Right cardiac atrium (tissue), 5 donors: ENCODE data around the gene CD164L2. TPM values are rescaled to one million over a fixed set of nuclear protein-coding genes. Genes with fewer than 3 reads are reported as not detected.
"Not testable (repeated sequence)": the region's sequence is repeated elsewhere in the genome, so short reads cannot be mapped to it uniquely, and the experiment has no call there.

Experiments
- ATAC-seq, 2 donors: fragments of 200-7000 bp; cut with Tn5 transposase; one replicate each; pipeline versions ENCODE4 v1.8.0 to v1.9.1; 2020; ENCODE audit warnings: moderate library complexity in 2 of 2, mild to moderate bottlenecking in 1 of 2
- DNase-seq, 3 donors: peaks; one replicate each; pipeline ENCODE4 v3.0.0-alpha.2; 2020
- H3K27ac ChIP-seq: one replicate; pipeline ENCODE4 v1.5.1; 2013; ENCODE audit warnings: mild to moderate bottlenecking, low read length, control low read depth, moderate library complexity
- H3K27me3 ChIP-seq: one replicate; pipeline ENCODE4 v1.6.1; 2013; ENCODE audit not compliant: control insufficient read depth, insufficient read depth
- H3K4me1 ChIP-seq: one replicate; pipeline ENCODE4 v1.6.1; 2013; ENCODE audit warnings: low read length; ENCODE audit not compliant: control insufficient read depth, insufficient read depth
- H3K4me3 ChIP-seq: one replicate; pipeline ENCODE4 v1.5.1; 2013; ENCODE audit warnings: low read length, control low read depth
- H3K9me3 ChIP-seq: one replicate; pipeline ENCODE4 v1.6.1; 2013; ENCODE audit warnings: low read length; ENCODE audit not compliant: control insufficient read depth
- WGBS: extraction: QIAGEN DNeasy Blood & Tissue Kit; methylation state at CpG from one replicate; pipeline ENCODE4 v1.1.7; 2013; 5-methylcytosine and 5-hydroxymethylcytosine counted together
- intact Hi-C, 4 donors: fragments of 100-400 bp; cut with DNase I; formaldehyde crosslinking; loops; one replicate each; pipeline versions ENCODE4 v1.11.0 to v1.14.0; 2022 to 2023
- long read RNA-seq, 4 donors: library from polyadenylated mRNA; unstranded; transcript quantifications; one replicate each; pipeline ENCODE4 v2.0.0, GENCODE V29; 2020 to 2021
- polyA plus RNA-seq: library from polyadenylated mRNA; stranded (reverse); fragments of 200-250 nt; gene quantifications from one replicate; pipeline ENCODE4 v1.2.3, GENCODE V29; 2013
- total RNA-seq, 4 donors: library from RNA; stranded (reverse); fragmentation: NEBNext Ultra II Directional; extraction: Animal tissue kit (Norgen Biotek cat#: 25700); gene quantifications; one replicate each; pipeline ENCODE4 v1.2.1, GENCODE V29; 2021
- donor health status: healthy with polysubstance abuse.
- donor health status: DM: no; HTN: yes; CAD: no.
- donor health status: DM: no; HTN: no; CAD: no.
- donor health status: DM: no; HTN: yes; CAD: no; lungs with severe emphysema.
- donor health status: DM: yes; HTN: yes; CAD: no.

Gene CD164L2
- total RNA-seq: not detected
- not detected for polyA plus RNA-seq
- long read RNA-seq, donor 1: 0 reads
- long read RNA-seq, donor 2: 0 reads
- long read RNA-seq, donor 3: 0 reads
- long read RNA-seq, donor 4: 0 reads

DNA sequence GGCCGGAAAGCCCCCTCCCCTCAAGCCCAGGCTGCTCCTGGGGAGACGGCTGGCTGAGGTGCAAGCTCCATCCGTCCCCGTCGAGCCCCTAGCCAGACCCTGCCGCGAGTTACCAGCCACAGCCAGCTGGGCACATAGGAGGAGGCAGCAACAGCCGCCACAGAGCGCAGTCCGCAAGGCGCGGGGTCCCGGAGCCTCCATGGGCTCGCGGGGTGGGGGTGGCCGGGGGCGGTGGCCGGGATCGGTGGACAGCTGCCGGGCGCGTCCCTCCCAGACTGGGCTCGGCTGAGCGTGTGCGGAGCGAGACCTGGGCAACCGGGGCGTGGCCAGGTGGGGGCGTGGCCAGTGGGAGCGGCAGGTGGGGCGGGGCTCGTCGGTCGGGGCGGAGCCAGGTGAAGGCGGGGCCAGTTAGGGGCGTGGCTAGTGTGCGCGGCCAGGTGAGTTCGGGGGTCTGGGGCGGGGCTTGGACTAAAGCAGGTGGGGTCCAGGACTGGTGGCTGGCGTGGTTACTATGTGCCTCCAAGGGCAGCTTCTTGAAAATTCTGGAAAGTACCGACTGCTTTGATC, at the start of gene CD164L2:
Gene CD164L2, minus strand, starts transcription at position 295 of the 567 bp plus-strand sequence. Its CDS starts 94 bp downstream, at position 201.
- ATAC-seq (peak in 1 of 2 donors; percentile 23), DNase-seq (peak in 2 of 3 donors; percentile 49 to 79)
- intact Hi-C loops: no loop called here
- Histone ChIP-seq H3K27ac (no peak within 1 kb of the TSS), H3K27me3 (no peaks in the 10 kb centered on the region), H3K9me3 (no peaks in the 10 kb centered on the region), H3K4me1 (no peaks in the 10 kb centered on the region), H3K4me3 (no peak within 1 kb of the TSS)
- 21% methylated on average over 43 of the region's 43 CpGs for WGBS

DNA sequence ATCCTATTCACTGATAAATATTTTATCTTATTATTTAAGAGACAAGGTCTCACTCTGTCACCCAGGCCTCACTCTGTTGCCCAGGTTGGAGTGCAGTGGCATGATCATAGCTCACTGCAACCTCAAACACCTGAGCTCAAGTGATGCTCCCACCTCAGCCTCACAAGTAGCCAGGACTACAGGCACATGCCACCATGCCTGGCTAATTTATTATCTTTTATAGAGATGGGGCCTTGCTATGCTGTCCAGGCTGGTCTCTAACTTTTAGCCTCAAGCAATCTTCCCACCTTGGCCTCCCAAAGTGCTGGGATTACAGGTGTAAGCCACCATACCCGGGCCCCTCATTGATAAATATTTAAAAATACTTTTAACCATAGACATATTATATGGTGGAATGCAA, 49.6 kb upstream of the CD164L2 start:
- not testable (repeated sequence) for H3K9me3 ChIP-seq, H3K4me3 ChIP-seq, H3K27ac ChIP-seq, DNase-seq, H3K27me3 ChIP-seq, ATAC-seq
- 96% methylated on average over 1 of the region's 1 CpG for WGBS
- peaks cover 26% of the 10 kb centered on the region for H3K4me1 ChIP-seq
- intact Hi-C loops: loop anchor here in 2 of 4 donors (10.0 kb wide), 2 partner anchors 52 to 72 kb away; no protein-coding TSS in a partner anchor

DNA sequence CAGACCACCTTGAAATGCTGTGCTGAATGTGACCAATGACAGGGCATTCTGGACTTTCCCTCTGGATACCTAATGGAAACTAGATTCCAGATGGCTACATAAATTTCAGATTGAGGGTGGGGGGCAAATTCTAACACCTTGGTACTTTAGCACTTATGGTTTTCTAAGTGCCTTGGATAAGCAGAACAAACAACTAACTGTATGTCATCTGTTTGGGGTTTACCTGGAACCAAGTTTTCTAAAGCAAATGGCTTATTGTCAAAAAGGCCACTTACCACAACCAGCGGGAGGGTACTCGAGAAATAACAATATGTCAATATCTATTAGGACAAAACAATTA, 48.4 kb upstream of the CD164L2 start:
- no peak for DNase-seq
- H3K4me3 ChIP-seq: no peak overlapping the region
- peak overlapping the region; percentile 81 for H3K27ac ChIP-seq
- intact Hi-C loops: loop anchor here in 2 of 4 donors (10.0 kb wide), 2 partner anchors 53 to 73 kb away; no protein-coding TSS in a partner anchor
- no peaks in the 10 kb centered on the region for H3K9me3 ChIP-seq
- WGBS: 87% methylated on average over 2 of the region's 2 CpGs
- ATAC-seq: no peak
- H3K4me1 ChIP-seq: peaks cover 32% of the 10 kb centered on the region
- H3K27me3 ChIP-seq: no peaks in the 10 kb centered on the region

DNA sequence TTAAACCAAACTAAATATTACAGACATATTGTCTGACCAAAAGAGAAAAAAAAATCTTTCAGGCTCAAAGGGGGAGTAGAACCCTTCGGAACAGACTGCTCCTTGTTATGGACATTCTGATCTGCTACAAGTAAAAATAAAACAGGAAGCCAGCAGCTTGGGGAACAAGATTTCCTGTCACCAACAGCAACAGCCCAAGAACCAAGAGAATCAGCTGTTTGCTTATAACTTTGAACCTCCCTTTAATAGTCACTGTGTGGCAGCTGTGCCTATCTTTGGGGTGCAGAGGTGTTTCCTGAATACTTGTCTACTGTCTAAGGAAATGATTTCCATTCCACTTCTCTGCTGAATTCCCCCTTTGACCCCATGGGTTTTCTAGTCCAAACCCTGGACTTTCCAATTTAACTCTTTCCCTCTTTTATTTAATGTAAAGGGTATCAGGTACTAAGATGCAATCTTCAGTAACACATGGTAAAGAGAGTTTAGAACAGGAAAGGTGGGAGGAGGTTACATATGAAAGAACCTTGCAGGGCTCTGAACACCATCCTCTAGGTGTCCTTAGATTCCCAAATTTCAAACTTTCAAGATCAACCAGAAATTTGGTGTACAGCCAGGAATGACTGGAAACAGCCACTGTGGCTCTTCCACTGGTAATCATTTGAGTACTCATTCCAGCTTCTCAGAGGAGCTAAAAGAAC, 47.9 kb upstream of the CD164L2 start:
- no peaks in the 10 kb centered on the region for H3K27me3 ChIP-seq
- intact Hi-C loops: loop anchor here in 2 of 4 donors (10.0 kb wide), 2 partner anchors 54 to 74 kb away; no protein-coding TSS in a partner anchor
- ATAC-seq (peak; percentile 56 to 69), DNase-seq (no peak)
- H3K4me1 ChIP-seq: peaks cover 29% of the 10 kb centered on the region
- H3K9me3 ChIP-seq: no peaks in the 10 kb centered on the region
- peak overlapping the region; percentile 81 for H3K27ac ChIP-seq
- H3K4me3 ChIP-seq: no peak overlapping the region
- whole genome bisulfite sequencing: 4% methylated on average over 1 of the region's 1 CpG

DNA sequence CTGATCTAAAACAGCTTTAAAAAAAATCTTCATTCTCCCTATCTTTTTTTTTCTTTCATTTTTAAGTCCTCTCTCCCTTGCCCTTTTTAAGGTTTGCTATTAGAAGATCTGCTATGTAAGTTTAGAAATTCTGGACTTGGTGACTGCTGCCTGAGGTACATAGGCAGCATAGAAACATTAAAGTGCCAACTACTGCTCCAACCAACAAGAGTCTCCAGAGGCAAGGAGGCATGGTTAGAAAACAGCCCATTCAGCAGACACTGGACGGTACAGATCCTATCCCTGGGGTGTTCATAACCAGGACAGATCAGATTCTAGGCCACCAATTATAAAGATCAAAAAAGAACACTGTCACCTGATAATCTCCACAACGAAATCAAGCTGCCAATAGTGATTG, 45.9 kb upstream of the CD164L2 start:
- intact Hi-C loops: no loop called here
- WGBS: 8% methylated on average over 2 of the region's 2 CpGs

DNA sequence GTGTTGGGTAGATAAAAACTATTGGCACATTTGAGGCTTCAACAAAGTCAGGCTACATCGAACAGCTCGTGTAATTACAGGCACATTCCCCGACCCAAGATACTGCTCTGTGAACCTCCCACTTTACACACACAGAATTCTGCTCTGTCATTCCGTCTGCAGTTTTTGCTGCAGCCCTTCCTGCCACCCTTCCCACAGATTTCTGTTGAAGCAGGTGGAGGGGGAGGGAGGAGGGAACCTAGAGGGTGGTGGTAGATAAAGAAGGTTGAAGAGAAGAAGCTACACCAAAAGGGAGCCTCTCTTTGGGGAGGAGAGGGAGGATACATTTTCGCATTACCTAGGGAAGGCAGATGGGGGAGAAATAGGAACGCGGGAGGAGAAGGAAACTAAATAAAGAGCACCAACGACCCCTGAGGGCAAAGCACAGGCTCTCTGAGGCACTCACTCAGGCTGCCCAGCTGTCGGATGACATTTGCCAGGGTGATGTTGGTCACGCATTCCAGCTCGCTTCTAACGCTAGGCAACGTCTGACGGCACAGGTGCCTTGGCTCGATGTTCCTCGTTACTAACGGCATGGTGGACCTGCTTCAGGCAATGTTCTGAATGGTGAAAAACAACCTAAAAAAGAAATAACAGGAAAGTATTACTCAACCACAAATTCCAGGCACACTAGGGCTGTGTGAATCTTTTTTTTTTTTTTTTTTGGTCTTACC, 45.3 kb upstream of the CD164L2 start:
- DNase-seq (peak in 2 of 3 donors; percentile 67 to 69), ATAC-seq (peak; percentile 64 to 68)
- no peaks in the 10 kb centered on the region for H3K27me3 ChIP-seq
- 13% methylated on average over 17 of the region's 17 CpGs for WGBS
- no peak overlapping the region for H3K4me3 ChIP-seq
- H3K27ac ChIP-seq: peak overlapping the region; percentile 93
- H3K4me1 ChIP-seq: peaks cover 21% of the 10 kb centered on the region
- intact Hi-C loops: no loop called here
- no peaks in the 10 kb centered on the region for H3K9me3 ChIP-seq

More for the DNA sequence above, 45.9 kb upstream of the CD164L2 start:
- Histone ChIP-seq H3K4me3 (no peak overlapping the region), H3K27me3 (no peaks in the 10 kb centered on the region), H3K9me3 (no peaks in the 10 kb centered on the region), H3K4me1 (peaks cover 21% of the 10 kb centered on the region), H3K27ac (peak overlapping the region; percentile 81)
- ATAC-seq: peak in 1 of 2 donors; percentile 27
- DNase-seq: no peak

DNA sequence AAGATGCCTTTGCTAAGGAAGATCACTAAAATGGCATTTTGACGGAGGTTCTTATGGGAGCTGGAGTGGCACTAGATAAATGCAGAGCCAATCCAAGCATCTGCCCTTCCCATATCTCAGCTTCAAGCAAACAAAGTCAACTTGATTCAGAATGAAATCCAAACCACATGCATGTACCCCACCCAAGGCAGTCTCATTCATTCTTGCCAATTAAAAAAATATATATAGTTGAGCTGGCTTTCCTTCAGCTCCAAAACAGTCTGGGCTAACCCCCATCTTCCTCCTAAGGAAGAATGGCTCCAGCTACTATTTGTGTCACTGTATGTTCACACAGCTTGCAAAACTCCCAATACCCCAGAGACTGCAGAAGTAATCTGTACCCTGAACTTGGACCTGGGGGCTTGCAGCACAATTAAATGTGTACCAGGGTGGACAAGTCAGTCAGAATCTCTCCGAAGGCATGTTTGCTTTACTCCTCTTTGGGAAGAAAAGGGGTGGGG, 44.7 kb upstream of the CD164L2 start:
- H3K27me3 ChIP-seq: no peaks in the 10 kb centered on the region
- intact Hi-C loops: no loop called here
- no peak overlapping the region for H3K4me3 ChIP-seq
- peaks cover 21% of the 10 kb centered on the region for H3K4me1 ChIP-seq
- WGBS: 29% methylated on average over 2 of the region's 2 CpGs
- ATAC-seq: peak in 1 of 2 donors; percentile 5
- H3K9me3 ChIP-seq: no peaks in the 10 kb centered on the region
- H3K27ac ChIP-seq: peak overlapping the region; percentile 93
- DNase-seq: no peak

DNA sequence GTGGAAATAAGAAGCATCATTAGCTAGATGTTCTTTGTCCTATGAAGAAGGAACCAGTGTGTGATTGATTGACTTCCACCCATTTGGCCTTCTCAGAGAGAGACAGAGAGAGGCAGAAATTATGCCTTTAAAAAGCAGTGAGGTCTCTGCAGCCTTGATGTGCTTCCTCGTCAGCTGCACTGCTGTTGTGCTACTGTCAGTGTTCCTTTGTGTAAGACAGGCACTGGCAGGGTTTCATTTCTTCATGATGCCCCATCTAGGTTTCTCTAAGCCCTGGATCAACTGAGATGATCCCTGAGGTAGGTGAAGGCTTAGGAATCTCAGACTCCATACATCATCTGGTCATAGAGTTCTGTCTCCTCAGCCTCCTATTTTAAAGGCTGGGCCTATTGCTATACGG, 44.2 kb upstream of the CD164L2 start:
- Histone ChIP-seq H3K4me1 (peaks cover 19% of the 10 kb centered on the region), H3K4me3 (no peak overlapping the region), H3K27ac (peak overlapping the region; percentile 93), H3K9me3 (no peaks in the 10 kb centered on the region), H3K27me3 (no peaks in the 10 kb centered on the region)
- 43% methylated on average over 2 of the region's 2 CpGs for WGBS
- no peak for ATAC-seq
- intact Hi-C loops: no loop called here
- DNase-seq: no peak

DNA sequence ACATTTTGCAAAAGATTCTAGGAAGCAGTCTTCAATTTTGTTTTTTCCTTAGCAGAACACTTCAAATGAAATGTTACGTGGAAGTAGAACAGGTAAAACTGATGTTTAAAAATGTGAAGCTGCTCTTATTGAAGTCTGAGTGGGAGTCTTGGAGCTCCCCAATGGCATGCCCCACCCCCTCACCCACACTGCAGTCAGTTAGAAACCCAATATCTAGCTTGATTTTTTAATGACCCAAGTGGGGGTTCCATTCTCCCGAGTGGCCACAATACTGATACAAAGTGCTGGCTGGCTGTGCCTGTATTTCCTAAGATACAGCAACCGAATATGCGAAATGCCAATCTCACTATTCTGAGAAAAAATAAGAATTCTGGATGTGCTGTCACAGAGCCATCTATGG, 40.6 kb upstream of the CD164L2 start:
- Histone ChIP-seq H3K27me3 (no peaks in the 10 kb centered on the region), H3K27ac (no peak overlapping the region), H3K9me3 (no peaks in the 10 kb centered on the region), H3K4me1 (peaks cover 10% of the 10 kb centered on the region), H3K4me3 (no peak overlapping the region)
- ATAC-seq (no peak), DNase-seq (no peak)
- intact Hi-C loops: no loop called here
- WGBS: 62% methylated on average over 4 of the region's 4 CpGs

DNA sequence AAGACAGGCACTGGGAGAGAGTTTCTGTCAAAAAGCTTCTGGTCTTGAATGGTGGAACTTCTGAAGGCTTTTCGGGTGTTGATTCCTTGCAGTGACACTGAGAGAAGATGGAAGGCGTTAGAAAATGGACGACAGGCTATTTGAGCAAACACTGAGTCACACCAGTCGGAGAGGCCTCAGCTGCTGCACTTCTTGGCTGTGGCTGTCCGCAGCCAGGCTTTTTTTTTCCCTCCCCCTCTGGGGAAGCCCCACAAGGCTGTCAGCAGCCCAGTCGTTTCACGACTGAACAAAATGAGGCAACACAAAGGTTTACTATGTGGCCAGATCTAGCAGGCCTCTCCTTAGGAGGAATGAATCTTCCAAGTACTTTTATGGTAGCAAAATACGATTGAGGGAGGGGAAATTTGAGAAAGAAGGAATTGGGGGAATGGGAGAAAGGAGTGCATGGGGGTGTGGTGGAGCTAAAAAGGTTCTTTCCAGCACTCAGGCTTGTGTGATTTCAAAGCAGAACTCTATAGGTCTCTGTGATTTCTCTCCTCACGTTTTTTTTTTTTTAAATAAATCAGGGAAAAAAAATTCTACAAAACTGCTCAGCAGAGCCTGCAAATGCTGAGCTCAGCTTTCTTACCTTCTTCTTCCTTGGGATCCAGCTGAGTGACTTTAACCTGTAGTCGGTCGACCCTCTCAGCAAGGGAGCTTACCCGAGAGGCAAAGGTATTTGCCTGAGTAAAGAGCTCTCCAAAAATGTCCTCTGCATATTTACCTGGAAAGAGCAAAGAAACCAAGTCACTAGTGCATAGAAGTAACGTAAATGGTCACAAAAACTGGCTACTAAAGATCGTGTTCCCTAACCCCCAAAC, 35.4 kb upstream of the CD164L2 start:
- Histone ChIP-seq H3K4me3 (no peak overlapping the region), H3K9me3 (no peaks in the 10 kb centered on the region), H3K27ac (peak overlapping the region; percentile 69), H3K27me3 (no peaks in the 10 kb centered on the region), H3K4me1 (peaks cover 8% of the 10 kb centered on the region)
- 33% methylated on average over 14 of the region's 14 CpGs for whole genome bisulfite sequencing
- intact Hi-C loops: loop anchor here in 1 of 4 donors (5.0 kb wide), 2 partner anchors 74 to 189 kb away; partner anchors contain the start of gene WASF2
- ATAC-seq (peak; percentile 92 to 94), DNase-seq (peak; percentile 81 to 89 (median 87))
